ENCODE data around the gene CYP24A1.
A peak's percentile ranks its signal among the peaks of the same experiment; 100 is the strongest.

CYP24A1 gene

DNA sequence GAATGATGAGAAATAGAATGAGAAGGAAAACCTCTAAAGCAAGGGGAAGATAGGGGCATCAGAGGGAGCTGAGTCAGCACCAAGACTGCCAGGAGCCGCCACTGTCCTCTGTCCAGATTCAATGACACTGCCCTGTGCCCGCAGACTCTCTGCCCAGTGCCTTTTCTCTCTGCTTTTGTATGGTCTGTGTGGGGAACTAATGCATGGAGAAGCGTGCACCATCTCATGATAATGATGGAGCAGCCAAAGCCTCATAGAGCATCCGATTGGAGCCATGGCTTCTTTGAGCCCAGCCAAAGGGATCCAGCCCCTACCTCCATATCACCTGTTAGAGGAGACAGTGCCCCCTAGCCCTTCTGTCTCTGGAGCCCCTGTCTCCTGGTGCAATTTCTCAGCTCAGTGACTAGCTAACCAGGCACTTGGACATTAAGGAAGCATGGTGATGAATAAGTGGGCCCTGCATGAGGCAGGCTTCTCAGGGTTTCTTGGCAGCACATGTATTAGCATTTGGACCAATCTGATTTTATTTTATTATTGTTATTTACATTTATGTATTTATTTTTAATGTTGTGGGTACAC is 27.6 kb upstream of the CYP24A1 start:
- no peak for DNase-seq

DNA sequence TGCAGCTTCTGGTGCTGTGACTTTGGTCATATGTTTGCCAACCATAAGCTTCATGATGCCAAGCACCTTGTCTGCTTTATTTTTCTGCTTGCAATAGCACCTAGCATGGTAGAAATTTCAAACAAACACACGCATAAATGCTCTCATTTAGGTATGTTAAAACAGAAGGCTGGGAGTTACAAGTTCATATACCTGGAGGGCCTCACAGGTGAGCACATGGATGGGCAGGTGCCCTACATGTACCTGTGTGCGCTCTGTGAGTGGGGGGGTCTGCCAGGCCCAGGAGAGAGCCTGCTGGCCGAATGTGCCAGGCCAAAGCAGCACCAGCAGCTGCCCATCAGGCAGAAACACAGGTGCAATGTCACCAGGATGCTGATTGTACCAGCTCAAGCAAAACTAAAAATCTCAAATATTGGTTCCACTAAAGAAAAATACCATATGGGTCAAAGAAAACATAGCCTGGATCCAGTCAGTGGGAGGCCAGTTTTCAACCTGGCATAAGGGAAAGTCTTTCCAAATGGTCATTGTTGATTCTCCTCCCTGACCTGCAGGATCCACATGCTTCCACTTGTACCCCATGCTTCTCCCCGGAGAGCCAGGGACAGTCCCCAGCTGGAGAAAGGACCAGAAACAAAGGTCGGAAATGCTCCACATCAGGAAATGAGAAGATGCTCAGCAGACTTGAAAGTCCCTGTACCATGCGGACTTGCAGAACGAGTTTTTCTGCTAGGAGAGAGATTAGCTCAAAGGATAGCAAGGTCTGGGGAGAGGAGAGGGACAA is 26.9 kb upstream of the CYP24A1 start:
- no peak for DNase-seq

DNA sequence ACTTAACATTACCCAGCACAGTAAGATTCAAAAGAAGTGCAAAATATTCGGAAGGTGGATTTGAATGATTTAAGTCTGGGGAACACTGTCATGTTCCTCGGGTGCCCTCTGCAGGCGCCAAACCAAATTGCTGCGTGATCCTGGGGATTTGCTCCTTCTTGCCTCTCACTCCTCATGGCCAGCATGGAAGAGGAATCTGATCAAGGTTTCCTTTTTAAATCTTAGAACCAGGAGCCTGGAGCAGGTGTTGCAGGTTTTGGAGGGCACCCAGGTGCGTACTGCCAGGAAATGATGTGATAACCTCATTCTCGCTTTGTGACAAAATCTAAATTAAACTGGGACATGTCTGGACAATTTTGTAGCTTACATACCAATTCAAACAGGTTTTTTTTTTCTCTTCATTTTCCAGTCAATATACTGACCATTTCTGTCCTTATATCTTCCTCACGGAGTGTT is 26.0 kb upstream of the CYP24A1 start:
- DNase-seq, result peak; percentile 14 to 41

- DNase-seq, result no peak
Measured at GRCh38 chr20:54199283-54199682, 25.5 kb upstream of the CYP24A1 start.

DNA sequence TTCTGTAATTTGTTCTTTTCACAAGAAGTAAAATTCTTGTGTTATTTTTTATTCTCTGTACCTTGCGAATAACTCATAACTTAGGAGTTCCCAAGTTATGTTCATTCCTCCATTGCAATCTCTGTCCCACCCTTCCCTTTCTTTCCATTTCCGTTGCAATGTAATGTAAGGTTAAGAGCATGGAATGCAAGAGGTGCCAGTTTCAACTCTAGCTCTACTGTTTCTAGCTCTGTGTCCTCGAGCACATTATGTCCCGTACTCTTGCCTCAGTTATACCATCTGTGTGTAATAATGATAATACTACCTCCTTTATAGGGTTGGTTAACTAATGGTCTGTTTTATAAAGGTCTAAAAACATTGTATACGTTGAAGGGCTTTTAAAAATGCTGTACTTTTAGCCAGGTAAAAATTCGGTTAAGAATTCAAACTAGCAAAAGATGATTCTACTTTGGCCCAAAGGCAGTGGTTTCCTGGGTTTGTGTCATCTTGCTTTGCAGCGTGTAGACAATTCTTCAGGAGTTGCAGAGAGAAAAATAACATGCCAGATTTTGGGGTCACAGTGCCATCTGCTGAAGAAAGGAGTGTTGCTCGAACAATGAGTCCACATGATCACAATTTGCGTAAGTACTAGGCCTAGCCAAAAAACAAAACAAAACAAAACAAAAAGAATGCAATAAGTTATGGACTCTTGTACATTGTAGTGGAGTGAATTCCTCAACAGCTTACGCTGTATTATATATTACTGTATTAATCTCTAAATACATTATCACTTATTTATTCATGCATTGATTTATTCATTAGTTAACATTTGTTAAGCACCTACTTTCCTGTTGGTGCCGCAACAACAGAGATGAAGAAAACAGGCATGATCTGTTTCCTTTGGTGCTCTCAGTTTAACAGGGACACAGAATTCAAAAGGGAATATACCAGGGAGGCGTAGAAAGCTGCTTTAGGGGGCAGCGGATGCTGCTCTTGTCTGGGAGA is 24.1 kb upstream of the CYP24A1 start:
- no peak for DNase-seq

- DNase-seq, result no peak
Measured at GRCh38 chr20:54195483-54196472, 22.0 kb upstream of the CYP24A1 start.

GRCh38 chr20:54194724-54195438 is 21.1 kb upstream of the CYP24A1 start:
- DNase-seq, result no peak

- no peak for DNase-seq
Measured at GRCh38 chr20:54193817-54194216, 20.0 kb upstream of the CYP24A1 start.

DNA sequence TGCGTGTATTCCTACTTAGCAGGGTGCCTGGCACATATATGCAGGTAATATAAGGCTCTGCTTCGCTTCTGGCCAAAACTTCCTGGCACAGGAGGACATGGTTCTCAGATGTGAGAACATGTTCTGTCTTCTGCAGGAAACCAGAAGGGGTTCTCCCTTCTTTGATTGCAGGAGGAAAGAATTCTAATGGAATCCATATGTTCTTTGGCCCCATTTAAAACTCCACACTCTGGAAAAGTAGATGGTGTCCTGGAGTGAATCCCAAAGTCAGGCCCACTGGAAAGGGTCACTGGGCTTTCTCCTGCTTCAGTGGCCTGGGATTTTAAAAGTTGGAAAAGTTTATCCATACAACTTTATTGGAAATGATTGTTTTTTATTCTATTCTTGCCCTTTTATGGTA is 16.4 kb upstream of the CYP24A1 start:
- DNase-seq, result no peak

DNA sequence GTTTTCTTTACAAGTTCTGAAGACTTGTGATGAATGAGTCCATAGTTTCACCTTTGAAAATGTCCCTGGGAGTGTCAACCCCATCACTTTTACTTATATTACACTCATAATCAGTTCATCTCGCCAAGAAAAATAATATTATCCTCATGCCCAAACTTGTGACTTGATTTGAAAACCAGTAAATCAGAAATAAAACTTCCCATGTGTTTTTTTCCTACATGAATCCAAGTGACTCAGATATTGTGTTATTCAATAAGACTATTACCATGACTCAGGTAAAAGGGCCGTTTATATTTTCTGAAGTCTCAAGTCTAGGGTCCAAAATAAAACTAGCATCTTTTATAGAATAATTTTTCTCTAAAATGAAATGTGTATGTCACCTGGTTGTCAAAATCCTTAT is 15.8 kb upstream of the CYP24A1 start:
- no peak for DNase-seq

DNA sequence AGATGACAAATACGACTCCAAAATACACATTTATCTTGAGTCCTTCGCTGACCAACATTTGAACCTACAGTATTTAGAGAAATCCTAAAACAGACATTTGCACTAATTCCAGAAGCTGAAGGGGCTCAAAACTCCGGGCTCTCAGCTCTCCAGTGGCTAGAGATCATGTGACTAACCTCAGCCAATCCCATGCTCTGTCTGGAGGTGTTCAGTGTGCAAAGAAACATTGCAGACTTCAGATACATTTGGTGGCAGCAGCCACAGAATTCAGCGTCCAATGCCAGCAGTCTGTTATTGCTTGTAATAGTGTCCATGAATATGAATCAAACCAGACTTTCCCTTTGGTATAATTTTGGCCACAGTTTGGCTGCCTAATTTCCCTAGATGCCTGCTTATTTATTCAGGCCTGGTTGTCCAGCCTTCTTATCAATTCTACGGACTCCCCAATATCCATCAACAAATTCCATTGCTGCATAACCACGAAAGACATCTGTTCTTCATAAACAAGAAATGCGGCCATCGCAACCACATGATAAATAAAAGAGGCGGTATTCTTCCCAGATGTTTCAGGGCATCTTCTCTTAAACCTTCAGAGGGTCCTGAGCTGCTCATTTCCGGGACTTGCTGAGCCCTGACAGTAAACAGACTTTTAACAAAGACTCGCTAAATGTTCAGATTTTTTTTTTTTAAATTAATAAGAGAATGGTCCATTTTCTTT is 14.5 kb upstream of the CYP24A1 start:
- DNase-seq, result no peak

DNA sequence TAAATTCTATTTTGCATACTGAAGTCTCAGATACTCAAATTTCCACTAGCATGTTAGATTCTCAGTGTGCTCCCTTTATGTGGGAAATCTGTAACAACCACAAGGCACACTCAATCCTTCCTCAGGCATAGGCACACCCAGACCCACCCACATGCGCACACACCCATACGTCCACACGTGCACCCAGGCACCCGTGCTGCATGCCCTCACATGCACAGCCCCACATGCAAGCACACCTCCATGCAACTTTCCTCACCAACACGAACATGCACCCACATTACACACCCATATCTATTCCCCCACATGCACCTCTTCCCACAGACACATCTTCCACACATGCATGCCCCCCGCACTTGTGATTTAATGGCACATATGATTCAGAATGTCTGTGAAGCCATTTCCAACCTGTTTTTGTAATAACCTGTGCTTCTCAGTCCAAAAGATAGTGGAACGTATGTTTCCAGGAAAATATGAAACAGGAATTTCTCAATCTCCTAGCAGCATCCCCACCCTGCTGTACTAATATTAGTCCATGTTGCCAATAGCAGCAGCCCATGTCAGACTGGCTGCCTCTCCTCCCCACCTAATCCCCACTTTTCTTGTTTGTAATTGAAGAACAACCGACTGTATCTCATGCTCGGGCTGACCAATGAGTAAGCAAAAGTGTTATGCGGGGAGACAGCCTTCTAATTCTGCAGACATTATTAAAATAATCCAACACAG is 11.3 kb upstream of the CYP24A1 start:
- DNase-seq, result no peak

DNA sequence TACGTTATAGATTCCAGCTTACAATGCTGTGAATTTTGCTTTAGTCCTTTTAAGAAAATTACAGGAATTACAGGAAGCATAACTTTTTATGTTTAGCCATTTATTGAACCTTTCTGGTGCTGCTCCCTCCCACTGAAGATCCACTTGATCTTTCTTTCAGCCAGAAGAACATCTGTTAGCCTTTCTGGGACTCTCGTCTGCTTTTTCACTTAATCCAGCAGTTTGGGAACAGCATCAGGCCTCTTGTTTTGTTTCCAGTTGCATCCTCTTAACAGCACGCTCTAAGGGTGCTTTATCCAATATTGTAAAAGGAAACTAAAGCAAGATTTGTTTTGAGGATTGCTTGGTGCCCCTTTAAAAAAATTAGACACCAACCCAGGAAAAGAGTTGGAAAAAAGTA is 10.3 kb upstream of the CYP24A1 start:
- no peak for DNase-seq

- DNase-seq, result no peak
Measured at GRCh38 chr20:54180931-54181330, 7.1 kb upstream of the CYP24A1 start.

GRCh38 chr20:54179946-54180345 is 6.2 kb upstream of the CYP24A1 start:
- DNase-seq, result no peak

GRCh38 chr20:54178256-54178655 is 4.5 kb upstream of the CYP24A1 start:
- DNase-seq, result no peak

DNA sequence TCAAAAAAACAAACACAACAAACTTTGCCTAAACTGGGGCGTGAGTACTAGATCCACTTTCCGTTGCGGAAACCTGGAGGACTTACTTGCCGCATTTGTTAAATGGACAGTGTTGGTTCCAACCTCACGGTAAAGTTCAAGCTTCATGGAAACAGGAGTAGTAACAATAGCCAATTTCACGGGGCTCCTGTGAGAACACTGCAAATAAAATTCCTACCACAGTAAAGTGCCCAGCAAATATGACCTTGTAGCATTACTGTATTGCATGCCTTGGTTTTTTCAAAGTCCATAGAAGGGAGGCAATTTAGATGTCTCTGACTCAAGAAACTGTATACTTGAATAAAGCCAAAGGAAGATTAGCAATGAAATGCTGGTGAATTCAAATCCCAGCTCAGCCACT is 3.6 kb upstream of the CYP24A1 start:
- DNase-seq, result no peak

DNA sequence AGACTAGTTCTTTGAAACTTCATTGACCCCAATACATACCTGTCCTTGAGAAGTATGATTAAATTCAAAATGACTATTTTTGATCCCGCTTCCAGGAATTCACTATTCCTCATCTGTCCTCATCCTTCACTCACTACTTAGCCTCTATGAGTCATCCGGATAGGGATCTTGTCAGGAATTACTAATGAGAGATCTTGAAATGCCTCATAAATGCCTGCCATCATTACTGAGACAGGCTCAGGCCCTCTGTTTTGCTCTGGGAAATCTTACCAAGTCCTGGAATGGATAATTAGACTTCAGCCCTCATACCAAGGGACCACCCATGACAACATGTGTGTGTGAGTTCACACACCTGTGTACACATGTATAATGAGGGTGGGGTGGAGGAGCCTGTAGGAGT is 2.8 kb upstream of the CYP24A1 start:
- DNase-seq, result no peak

GRCh38 chr20:54174457-54175175 is 830 bp upstream of the CYP24A1 start:
- no peak for DNase-seq

Measured in NCI-H187 (cell line).